K562 (cell line): ENCODE data around the gene TNFAIP8L2. TPM values are rescaled to one million over a fixed set of nuclear protein-coding genes. Genes with fewer than 3 reads are reported as not detected.

Experiments
- ARID3A ChIP-seq: IDR thresholded peaks from 2 replicates; pipeline ENCODE4 v1.6.1; 2012; ENCODE audit warnings: low read depth, low read length, improper control_type of control experiment, borderline replicate concordance
- CC2D1A ChIP-seq: fragments of 450-650 bp; IDR thresholded peaks from 2 replicates; pipeline ENCODE4 v1.6.1; 2017; ENCODE audit warnings: mild to moderate bottlenecking
- COPS2 ChIP-seq: fragments of 450-650 bp; conservative IDR thresholded peaks from 2 replicates; pipeline ENCODE4 v1.6.1; 2016; ENCODE audit warnings: mild to moderate bottlenecking, moderate library complexity
- CTCFL ChIP-seq: IDR thresholded peaks from 2 replicates; pipeline ENCODE4 v1.6.1; 2011; ENCODE audit warnings: borderline replicate concordance, low read depth, mild to moderate bottlenecking, moderate library complexity, low read length; ENCODE audit not compliant: insufficient read depth, poor library complexity, severe bottlenecking
- HMGXB4 ChIP-seq: sonication (generic); formaldehyde crosslinking; IDR thresholded peaks from 2 replicates; pipeline ENCODE4 v1.8.1; 2023; ENCODE audit warnings: mild to moderate bottlenecking, missing genetic modification reagents
- IRF2 ChIP-seq: sonication (generic); formaldehyde crosslinking; IDR thresholded peaks from 2 replicates; pipeline ENCODE4 v1.8.1; 2022; ENCODE audit warnings: mild to moderate bottlenecking, missing genetic modification reagents
- ZNF384 ChIP-seq: IDR thresholded peaks from 2 replicates; pipeline ENCODE4 v1.6.1; 2012; ENCODE audit warnings: low read depth, low read length, improper control_type of control experiment
- polyA plus RNA-seq, 8 experiments: library from polyadenylated mRNA; depleted of rRNA in 4 of 8; stranded (reverse) in 5 of 8; unstranded in 3 of 8; fragments of >200 nt; fragmentation: Nextera tagmentation in 2 of 8; fragmentation: Illumina TruSeq in 1 of 8; extraction: Ambion mirVana in 2 of 8; extraction: Trizol in 1 of 8; gene quantifications; 2 replicates each; pipeline versions ENCODE4 v1.2.1 to v1.2.3, GENCODE V29; 2011 to 2014; ENCODE audit warnings: inconsistent platforms in 1 of 8, missing spikeins in 1 of 8
- total RNA-seq, 7 experiments: library from RNA; depleted of rRNA in 6 of 7; stranded (reverse); fragments of >200 nt in 6 of 7; fragmentation: Illumina TruSeq in 2 of 7; extraction: Trizol in 2 of 7; gene quantifications; 2 replicates each; pipeline versions ENCODE4 v1.2.1 to v1.2.3, GENCODE V29; 2011 to 2021; ENCODE audit warnings: low replicate concordance in 1 of 7
- TF ChIP-seq, protein P1 (sequence below), 2 experiments: fragments of 450-650 bp in 1 of 2; sonication (generic) in 1 of 2; formaldehyde crosslinking in 1 of 2; IDR thresholded peaks; 2 replicates each; pipeline versions ENCODE4 v1.7.1 to v1.9.0; 2016 to 2022; ENCODE audit warnings: inconsistent platforms in 1 of 2, mild to moderate bottlenecking in 1 of 2, missing genetic modification reagents in 1 of 2
- TF ChIP-seq, protein P2 (sequence below): fragments of 250-450 bp; sonication (Bioruptor Pico); IDR thresholded peaks from 2 replicates; pipeline ENCODE4 v1.5.0; 2020; ENCODE audit warnings: mild to moderate bottlenecking, borderline replicate concordance

The TNFAIP8L2 gene
- total and polyA plus RNA-seq, 9 of the 15 experiments (the other 6 are each of a cell fraction or from before 2014, with no cell fraction given), result 0.05 to 1.7 (median 0.52) TPM

DNA sequence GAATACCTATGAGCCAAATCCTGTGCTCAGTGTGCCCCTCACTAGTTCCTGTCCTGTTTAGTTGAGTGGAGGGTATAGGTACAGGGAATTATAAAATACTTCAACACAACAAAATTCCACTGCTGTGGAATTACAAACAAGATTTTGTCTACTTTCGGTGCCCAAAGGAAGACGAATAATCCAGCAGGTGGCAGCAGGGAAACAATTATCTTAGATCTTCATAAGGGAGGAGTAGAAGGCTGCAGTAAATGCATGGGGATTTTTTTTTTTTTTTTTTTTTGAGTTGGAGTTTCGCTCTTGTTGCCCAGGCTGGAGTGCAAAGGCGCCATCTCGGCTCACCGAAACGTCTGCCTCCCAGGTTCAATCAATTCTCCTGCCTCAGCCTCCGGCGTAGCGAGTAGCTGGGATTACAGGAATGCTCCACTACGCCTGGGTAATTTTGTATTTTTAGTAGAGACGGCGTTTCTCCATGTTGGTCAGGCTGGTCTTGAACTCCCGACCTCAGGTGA lies 39.9 kb downstream of the TNFAIP8L2 start (continued):
- TF ChIP-seq, protein P1, sequence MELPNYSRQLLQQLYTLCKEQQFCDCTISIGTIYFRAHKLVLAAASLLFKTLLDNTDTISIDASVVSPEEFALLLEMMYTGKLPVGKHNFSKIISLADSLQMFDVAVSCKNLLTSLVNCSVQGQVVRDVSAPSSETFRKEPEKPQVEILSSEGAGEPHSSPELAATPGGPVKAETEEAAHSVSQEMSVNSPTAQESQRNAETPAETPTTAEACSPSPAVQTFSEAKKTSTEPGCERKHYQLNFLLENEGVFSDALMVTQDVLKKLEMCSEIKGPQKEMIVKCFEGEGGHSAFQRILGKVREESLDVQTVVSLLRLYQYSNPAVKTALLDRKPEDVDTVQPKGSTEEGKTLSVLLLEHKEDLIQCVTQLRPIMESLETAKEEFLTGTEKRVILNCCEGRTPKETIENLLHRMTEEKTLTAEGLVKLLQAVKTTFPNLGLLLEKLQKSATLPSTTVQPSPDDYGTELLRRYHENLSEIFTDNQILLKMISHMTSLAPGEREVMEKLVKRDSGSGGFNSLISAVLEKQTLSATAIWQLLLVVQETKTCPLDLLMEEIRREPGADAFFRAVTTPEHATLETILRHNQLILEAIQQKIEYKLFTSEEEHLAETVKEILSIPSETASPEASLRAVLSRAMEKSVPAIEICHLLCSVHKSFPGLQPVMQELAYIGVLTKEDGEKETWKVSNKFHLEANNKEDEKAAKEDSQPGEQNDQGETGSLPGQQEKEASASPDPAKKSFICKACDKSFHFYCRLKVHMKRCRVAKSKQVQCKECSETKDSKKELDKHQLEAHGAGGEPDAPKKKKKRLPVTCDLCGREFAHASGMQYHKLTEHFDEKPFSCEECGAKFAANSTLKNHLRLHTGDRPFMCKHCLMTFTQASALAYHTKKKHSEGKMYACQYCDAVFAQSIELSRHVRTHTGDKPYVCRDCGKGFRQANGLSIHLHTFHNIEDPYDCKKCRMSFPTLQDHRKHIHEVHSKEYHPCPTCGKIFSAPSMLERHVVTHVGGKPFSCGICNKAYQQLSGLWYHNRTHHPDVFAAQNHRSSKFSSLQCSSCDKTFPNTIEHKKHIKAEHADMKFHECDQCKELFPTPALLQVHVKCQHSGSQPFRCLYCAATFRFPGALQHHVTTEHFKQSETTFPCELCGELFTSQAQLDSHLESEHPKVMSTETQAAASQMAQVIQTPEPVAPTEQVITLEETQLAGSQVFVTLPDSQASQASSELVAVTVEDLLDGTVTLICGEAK (IDR thresholded peaks at IDR 0.05), result 0 out of 2 replicates have a peak, but pooled peaks have one; percentile 20
- TF ChIP-seq, protein P1 (CRISPR knock-in tag; IDR thresholded peaks at IDR 0.05), result no peak
- TF ChIP-seq COPS2, result no peak
- TF ChIP-seq ARID3A, result peak; percentile 62; the same call in 1 of the 2 replicates
- TF ChIP-seq ZNF384, result peak; percentile 96
- TF ChIP-seq, protein P2, sequence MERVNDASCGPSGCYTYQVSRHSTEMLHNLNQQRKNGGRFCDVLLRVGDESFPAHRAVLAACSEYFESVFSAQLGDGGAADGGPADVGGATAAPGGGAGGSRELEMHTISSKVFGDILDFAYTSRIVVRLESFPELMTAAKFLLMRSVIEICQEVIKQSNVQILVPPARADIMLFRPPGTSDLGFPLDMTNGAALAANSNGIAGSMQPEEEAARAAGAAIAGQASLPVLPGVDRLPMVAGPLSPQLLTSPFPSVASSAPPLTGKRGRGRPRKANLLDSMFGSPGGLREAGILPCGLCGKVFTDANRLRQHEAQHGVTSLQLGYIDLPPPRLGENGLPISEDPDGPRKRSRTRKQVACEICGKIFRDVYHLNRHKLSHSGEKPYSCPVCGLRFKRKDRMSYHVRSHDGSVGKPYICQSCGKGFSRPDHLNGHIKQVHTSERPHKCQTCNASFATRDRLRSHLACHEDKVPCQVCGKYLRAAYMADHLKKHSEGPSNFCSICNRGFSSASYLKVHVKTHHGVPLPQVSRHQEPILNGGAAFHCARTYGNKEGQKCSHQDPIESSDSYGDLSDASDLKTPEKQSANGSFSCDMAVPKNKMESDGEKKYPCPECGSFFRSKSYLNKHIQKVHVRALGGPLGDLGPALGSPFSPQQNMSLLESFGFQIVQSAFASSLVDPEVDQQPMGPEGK (CRISPR knock-in tag), result no peak
- no peak for TF ChIP-seq HMGXB4
- TF ChIP-seq CC2D1A, result peak; percentile 41; the same call in 1 of the 2 replicates
- TF ChIP-seq CTCFL, result peak; percentile 33
- no peak for TF ChIP-seq IRF2 (CRISPR knock-in tag)
